GM12874 (cell line): ENCODE results near the gene CA14.

ENCODE experiments used
- CTCF ChIP-seq: IDR thresholded peaks from 2 replicates; pipeline ENCODE4 v1.5.1; 2011; ENCODE audit warnings: low read depth, mild to moderate bottlenecking, control low read depth, low read length, moderate library complexity; ENCODE audit not compliant: insufficient read depth

The CA14 gene

GRCh38 chr1:150259217-150259616, 1.6 kb downstream of the CA14 start:
- no peak for TF ChIP-seq CTCF

GRCh38 chr1:150259758-150260669, 2.4 kb downstream of the CA14 start:
- TF ChIP-seq CTCF = no peak

GRCh38 chr1:150261367-150261766, 3.8 kb downstream of the CA14 start:
- no peak for TF ChIP-seq CTCF

- no peak for TF ChIP-seq CTCF
Measured at GRCh38 chr1:150262388-150263320, 5.1 kb downstream of the CA14 start.

- no peak for TF ChIP-seq CTCF
Measured at GRCh38 chr1:150263549-150263948, 6.0 kb downstream of the CA14 start.

GRCh38 chr1:150267896-150268295, 10.3 kb downstream of the CA14 start:
- TF ChIP-seq CTCF = no peak

GRCh38 chr1:150268340-150268704, 10.7 kb downstream of the CA14 start:
- TF ChIP-seq CTCF = no peak
